Cardiac muscle cell (in vitro differentiated cells and primary cell): ENCODE data around the gene ARL15. TPM values are rescaled to one million over a fixed set of nuclear protein-coding genes. Genes with fewer than 3 reads are reported as not detected.

Experiments used
- DNase-seq, 2 donors: peaks; one replicate each; pipeline versions ENCODE4 v3.0.0 to v3.0.0-alpha.2; 2010 to 2017; ENCODE audit warnings: low read depth in 1 of 2, low spot score in 1 of 2
- H3K27ac ChIP-seq: fragments of 200-600 bp; sonication (generic); 2 replicates; pipeline ENCODE4 v1.5.1; 2016
- H3K27me3 ChIP-seq: fragments of 200-600 bp; sonication (generic); 2 replicates; pipeline ENCODE4 v1.6.0; 2016; ENCODE audit warnings: control low read depth
- H3K36me3 ChIP-seq: fragments of 200-600 bp; sonication (generic); 2 replicates; pipeline ENCODE4 v1.5.1; 2016; ENCODE audit warnings: control low read depth
- H3K4me1 ChIP-seq: fragments of 200-600 bp; sonication (generic); 2 replicates; pipeline ENCODE4 v1.8.1; 2017; ENCODE audit warnings: low read depth, mild to moderate bottlenecking, mixed run types
- H3K4me3 ChIP-seq: fragments of 200-600 bp; sonication (generic); 2 replicates; pipeline ENCODE4 v1.5.1; 2016; ENCODE audit warnings: mild to moderate bottlenecking
- H3K9me3 ChIP-seq: fragments of 200-600 bp; sonication (generic); 2 replicates; pipeline ENCODE4 v1.5.1; 2017; ENCODE audit warnings: low read depth, mild to moderate bottlenecking, control low read depth
- polyA plus RNA-seq: library from polyadenylated mRNA; unstranded; fragments of >200 nt; fragmentation: Nextera tagmentation; extraction: Ambion mirVana; gene quantifications from 2 replicates; pipeline ENCODE4 v1.2.1, GENCODE V29; 2016
- total RNA-seq: library from RNA; depleted of rRNA; stranded (reverse); fragments of >200 nt; gene quantifications from 2 replicates; pipeline ENCODE4 v1.2.3, GENCODE V29; 2016
- TF ChIP-seq, protein P1 (sequence below): IDR thresholded peaks from 2 replicates; pipeline ENCODE4 v1.5.1; 2012; ENCODE audit warnings: low read depth, mild to moderate bottlenecking, low read length

The ARL15 gene
- total and polyA plus RNA-seq, 2 experiments from 2014 or later, result 23.2 to 27.4 TPM

DNA sequence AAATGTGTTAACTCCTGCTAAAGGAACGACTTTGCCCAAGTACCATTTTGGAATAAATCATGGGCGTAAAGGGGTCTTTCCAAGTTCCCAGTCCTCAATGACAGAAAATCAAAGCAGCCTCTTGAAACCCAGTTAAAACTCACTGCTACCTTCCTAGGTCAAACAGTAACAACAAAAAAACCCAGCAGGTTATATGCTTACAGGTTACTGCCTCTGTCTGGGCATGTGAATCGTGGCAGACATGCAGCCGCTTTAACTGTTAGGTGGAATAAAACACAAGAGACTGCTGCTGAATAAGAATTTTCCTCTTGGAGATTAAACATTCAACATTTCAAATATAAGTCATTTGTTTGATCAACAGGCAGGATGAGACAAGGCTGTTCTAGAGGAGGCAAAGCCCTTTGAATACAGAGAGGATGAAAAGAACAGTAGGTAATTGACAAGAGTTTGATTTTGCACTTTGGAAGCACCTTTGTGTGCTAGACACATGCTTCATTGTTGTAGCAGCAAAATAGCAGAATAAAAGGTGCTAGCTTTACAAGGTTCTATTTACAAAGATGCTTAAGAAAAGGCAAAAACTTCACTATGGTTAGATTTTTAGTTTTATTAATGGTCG lies 430.6 kb downstream of the ARL15 start:
- TF ChIP-seq, protein P1, sequence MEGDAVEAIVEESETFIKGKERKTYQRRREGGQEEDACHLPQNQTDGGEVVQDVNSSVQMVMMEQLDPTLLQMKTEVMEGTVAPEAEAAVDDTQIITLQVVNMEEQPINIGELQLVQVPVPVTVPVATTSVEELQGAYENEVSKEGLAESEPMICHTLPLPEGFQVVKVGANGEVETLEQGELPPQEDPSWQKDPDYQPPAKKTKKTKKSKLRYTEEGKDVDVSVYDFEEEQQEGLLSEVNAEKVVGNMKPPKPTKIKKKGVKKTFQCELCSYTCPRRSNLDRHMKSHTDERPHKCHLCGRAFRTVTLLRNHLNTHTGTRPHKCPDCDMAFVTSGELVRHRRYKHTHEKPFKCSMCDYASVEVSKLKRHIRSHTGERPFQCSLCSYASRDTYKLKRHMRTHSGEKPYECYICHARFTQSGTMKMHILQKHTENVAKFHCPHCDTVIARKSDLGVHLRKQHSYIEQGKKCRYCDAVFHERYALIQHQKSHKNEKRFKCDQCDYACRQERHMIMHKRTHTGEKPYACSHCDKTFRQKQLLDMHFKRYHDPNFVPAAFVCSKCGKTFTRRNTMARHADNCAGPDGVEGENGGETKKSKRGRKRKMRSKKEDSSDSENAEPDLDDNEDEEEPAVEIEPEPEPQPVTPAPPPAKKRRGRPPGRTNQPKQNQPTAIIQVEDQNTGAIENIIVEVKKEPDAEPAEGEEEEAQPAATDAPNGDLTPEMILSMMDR, result no peak
- no peaks in the 10 kb centered on the region for H3K9me3 ChIP-seq
- no peaks in the 10 kb centered on the region for H3K27me3 ChIP-seq
- H3K36me3 ChIP-seq, result no peaks in the 10 kb centered on the region
- H3K4me3 ChIP-seq, result no peak overlapping the region
- H3K4me1 ChIP-seq, result no peaks in the 10 kb centered on the region
- no peak overlapping the region for H3K27ac ChIP-seq
- no peak for DNase-seq

DNA sequence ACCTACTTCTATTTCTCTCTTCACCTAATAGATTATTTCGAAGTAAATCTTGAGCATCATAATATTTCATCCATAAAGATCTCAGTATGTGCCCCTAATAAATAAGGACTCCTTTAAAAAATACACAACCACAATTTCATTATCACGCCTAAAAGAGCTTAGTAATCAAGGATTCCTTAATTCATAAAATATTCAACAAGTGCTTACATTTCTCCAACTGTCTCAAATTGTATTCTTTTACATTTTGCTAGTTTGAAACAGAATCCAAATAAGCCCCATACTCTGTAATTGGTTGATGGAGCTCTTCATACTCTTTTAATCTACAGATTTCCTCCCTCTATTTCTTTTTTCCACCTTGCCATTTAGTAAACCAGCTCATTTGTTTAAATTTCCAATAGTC lies 432.4 kb downstream of the ARL15 start:
- TF ChIP-seq, protein P1, result no peak

DNA sequence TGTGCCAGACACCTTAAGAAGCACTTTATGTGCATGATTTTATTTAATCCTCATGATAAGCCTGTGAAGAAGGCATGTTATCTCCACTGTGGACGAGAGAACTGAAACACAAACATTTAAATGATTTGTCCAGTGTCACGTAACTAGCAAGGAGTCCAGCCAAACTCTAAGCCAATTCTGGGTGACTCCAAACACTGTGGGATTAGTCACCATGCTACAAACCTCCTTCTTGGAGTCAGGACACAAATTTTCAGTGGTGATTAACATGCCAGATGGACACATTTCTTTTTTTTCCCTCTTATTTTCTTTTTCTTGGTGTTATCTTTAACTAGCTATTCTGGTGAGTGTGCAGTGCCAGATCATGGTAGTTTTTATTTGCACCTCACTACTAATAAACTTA lies 433.1 kb downstream of the ARL15 start:
- no peaks in the 10 kb centered on the region for H3K36me3 ChIP-seq
- H3K4me1 ChIP-seq, result no peaks in the 10 kb centered on the region
- no peaks in the 10 kb centered on the region for H3K9me3 ChIP-seq
- no peaks in the 10 kb centered on the region for H3K27me3 ChIP-seq
- H3K4me3 ChIP-seq, result no peak overlapping the region
- TF ChIP-seq, protein P1, result no peak
- DNase-seq, result peak in 1 of 2 donors; percentile 38
- no peak overlapping the region for H3K27ac ChIP-seq

More for the DNA sequence above, 432.4 kb downstream of the ARL15 start:
- no peak overlapping the region for H3K4me3 ChIP-seq
- H3K9me3 ChIP-seq, result no peaks in the 10 kb centered on the region
- H3K27ac ChIP-seq, result no peak overlapping the region
- DNase-seq, result no peak
- H3K27me3 ChIP-seq, result no peaks in the 10 kb centered on the region
- no peaks in the 10 kb centered on the region for H3K4me1 ChIP-seq
- no peaks in the 10 kb centered on the region for H3K36me3 ChIP-seq

DNA sequence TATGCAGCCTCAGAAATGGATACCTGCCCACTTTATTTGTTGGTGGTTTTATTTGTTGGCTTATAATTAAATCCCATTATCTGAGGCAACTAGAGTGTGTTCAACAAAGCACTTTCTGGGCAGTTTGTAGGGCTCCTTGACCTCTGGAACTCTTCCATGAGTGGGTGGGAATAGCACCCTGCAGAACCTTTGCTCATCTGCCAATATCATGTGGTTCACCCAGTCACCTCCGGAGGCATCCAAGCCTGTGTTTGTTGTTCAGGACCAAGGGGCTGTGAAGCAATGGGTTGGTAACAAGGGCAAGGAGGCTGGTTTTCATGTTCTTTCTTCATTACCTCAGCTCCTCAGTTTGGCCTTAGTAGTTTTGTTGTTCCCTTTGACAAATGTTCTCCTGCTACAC lies 436.0 kb downstream of the ARL15 start:
- DNase-seq, result peak in 1 of 2 donors; percentile 37
- Histone ChIP-seq H3K9me3 (no peaks in the 10 kb centered on the region), H3K4me3 (no peak overlapping the region), H3K27ac (no peak overlapping the region), H3K27me3 (no peaks in the 10 kb centered on the region), H3K4me1 (no peaks in the 10 kb centered on the region), H3K36me3 (no peaks in the 10 kb centered on the region)
- TF ChIP-seq, protein P1, result peak; percentile 25

DNA sequence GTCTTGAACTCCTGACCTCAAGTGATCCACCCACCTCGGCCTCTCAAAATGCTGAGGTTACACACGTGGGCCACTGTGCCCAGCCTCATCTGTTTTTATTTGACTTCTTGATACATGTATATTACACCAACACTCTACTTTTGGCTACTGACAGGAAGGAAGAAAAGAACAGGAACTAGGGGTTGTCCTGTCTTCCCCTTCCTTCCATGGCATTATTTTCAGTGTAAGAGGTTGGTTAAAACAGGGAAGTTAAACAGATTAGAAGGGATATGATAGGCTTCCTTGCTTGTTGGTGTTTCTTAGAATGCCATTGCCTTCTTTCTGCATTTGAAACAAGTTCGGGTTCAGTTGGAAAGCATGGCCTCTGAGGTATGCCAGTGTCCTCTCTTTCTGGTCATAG lies 437.1 kb downstream of the ARL15 start:
- H3K4me3 ChIP-seq, result no peak overlapping the region
- DNase-seq, result no peak
- no peaks in the 10 kb centered on the region for H3K36me3 ChIP-seq
- H3K27me3 ChIP-seq, result no peaks in the 10 kb centered on the region
- no peaks in the 10 kb centered on the region for H3K4me1 ChIP-seq
- no peaks in the 10 kb centered on the region for H3K9me3 ChIP-seq
- no peak overlapping the region for H3K27ac ChIP-seq
- TF ChIP-seq, protein P1, result no peak
